Measurements from ENCODE around the gene RASD1.

The RASD1 gene

DNA sequence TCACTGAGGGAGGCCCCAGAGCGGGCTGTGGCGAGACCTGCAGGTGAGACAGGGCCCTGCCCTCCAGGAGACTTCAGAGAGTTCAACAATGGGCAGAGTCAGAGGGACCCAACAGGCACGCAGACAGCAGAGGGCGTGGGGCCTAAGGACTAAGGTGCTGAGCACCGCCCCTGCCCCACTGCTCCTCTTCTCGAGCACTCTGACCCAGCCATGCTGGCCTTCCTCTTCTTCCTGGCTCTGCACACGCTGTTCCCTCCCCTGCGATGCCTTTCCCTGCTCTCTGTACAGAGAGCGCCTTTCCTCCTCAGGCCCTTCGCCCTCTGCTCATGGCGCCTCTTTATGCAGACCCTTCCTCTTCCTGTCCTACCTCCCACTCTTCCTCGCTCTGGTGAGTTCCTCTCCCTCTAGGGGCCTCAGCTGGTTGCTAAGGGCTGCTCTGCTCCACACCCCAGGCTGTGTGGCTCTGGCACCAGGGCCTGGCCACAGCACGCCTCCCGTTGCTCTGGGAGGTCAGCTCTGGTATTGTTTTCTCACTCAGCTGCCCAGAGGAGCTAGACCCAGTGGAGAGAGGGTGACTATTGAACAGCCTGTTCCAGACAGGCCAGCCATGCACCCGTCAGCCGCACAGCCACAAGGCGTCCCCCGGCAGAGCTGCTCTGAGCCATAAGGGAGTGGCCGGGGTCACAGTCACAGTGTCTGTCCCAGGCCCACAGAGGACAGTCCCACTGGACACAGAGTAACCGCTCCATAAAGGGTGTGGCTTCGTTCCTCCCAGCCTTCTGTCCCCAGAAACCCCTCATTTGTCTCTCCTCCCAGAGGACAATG is 13.6 kb upstream of the RASD1 start:
- no peak for FAIRE-seq

GRCh38 chr17:17508646-17509591 is 12.7 kb upstream of the RASD1 start:
- FAIRE-seq = no peak

DNA sequence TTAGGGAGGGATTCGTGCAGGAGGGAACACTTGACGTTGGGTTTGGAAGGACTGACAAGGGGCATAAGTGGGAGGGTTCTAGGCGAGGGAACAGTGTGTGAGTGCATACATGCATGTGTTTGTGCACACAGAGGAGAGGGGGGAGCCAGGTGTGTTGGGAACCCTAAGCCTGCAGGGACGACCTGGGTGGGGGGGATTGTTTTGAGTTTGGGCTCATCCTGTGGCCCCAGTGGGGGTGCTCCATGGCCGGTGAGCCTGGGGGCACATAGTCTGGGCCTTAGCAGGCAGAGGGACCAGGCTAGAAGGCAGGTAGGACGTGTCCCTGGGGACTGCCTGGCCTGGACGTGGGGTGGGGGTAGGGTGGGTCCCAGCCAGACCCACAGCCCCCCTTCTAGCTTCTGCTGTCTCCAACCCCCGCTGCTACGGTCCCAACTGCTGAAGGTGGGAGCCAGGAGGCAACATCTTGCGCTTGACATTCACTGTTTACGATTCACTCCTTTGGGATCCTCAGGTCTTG is 11.9 kb upstream of the RASD1 start:
- FAIRE-seq = no peak

DNA sequence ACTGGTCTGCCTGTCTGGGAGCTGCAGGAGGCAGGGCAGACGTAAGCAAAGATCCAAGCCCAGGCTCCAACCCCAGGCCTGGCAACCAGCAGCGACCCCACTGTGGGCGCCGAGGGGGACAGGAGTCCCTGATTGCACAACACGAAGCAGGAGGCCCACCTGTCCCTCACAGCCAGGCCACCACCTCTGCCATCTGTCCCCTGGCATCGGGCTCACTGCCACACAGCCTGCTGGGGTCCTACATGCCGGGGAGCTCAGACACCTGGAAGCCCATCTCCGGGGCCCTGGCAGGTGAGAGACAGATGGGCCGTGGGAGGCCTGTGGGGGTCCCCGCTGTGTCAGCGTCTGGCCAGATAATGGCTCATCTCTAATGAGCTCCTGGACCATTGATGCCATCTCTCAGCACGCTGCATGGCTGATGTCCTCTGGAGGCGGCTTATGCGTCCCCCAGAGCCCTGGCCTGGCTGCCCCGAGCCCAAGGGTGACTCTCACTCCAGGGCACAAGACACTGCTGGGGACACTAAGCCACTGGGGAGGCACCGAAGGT is 11.3 kb upstream of the RASD1 start:
- FAIRE-seq = no peak

GRCh38 chr17:17506893-17507464 is 10.8 kb upstream of the RASD1 start:
- no peak for FAIRE-seq

- no peak for FAIRE-seq
These were observed 10.1 kb upstream of the RASD1 start for GRCh38 chr17:17506181-17506741.

GRCh38 chr17:17505610-17506171 is 9.5 kb upstream of the RASD1 start:
- FAIRE-seq = no peak

GRCh38 chr17:17505151-17505550 is 9.0 kb upstream of the RASD1 start:
- FAIRE-seq = no peak

GRCh38 chr17:17504341-17505140 is 8.3 kb upstream of the RASD1 start:
- no peak for FAIRE-seq

DNA sequence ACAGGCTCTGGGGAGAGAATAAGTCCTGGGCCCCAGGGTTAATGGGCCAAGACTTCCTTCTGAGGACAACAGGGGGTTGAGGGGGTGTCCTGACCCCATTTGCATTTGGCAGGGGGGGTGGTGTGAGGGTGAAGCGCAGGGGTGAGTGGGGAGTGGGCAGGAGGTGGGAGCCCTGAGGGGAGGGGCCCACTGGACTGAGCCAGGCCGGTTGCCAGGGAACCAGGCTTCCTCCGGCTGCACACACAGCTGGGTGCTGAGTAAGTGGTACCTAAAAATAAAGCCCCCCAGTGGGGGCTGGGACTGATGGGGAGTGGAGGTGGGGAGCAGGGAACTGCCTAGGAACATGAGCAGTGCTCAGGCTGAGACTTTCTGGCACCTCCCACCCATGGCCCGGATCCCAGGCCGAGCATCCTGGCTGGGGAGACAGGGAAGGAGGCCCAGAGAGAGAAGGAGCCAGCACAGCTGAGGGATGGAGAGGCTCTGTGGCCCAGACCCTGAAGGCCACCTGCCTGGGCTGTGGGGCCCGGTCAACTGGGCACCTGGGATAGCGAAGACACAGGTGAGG is 7.5 kb upstream of the RASD1 start:
- no peak for FAIRE-seq

GRCh38 chr17:17502741-17503565 is 6.8 kb upstream of the RASD1 start:
- no peak for FAIRE-seq

DNA sequence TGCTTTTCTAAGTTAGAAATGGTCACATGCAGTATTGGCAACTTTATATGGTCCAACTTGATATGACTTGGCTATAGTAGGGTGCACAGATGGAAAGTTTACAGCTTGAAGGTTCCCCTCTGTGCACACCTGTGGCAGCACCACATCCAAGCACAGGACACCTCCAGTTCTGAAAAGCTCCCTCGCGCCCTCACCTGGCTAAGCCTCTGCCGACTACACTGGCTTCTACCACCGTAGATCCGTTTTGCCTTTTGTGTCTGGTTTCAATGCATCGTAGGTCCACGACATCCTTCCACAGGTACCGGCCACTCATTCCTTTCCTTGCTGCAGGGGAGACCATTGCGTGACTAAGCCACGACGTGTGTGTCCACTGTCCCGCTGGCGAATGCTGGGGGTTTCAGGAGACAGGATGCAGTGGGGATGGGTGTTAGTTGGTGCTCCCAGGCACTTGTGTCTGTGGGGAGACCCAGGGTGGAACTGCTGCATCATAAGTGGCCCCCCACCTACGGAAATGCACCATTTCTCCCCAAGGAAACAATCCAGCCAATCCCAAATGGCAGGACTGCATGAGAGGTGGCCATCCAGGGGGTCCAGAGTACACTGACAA is 4.9 kb upstream of the RASD1 start:
- no peak for FAIRE-seq

- FAIRE-seq = no peak
These were observed 3.4 kb upstream of the RASD1 start for GRCh38 chr17:17499402-17500145.

- no peak for FAIRE-seq
These were observed 2.6 kb upstream of the RASD1 start for GRCh38 chr17:17498606-17499301.

- FAIRE-seq = no peak
These were observed 1.8 kb upstream of the RASD1 start for GRCh38 chr17:17497845-17498520.

- FAIRE-seq = no peak
These were observed 1.1 kb upstream of the RASD1 start for GRCh38 chr17:17497065-17497844.
